ENCODE results near the gene TCAIM.

The TCAIM gene

GRCh38 chr3:44421280-44421679 lies 82.7 kb downstream of the TCAIM start:
- no peak for TF ChIP-seq ZNF280D (tag by site-specific recombination; IDR thresholded peaks at IDR 0.05)
- no peak for TF ChIP-seq ZNF221 (tag by site-specific recombination; IDR thresholded peaks at IDR 0.05; ENCODE audit: borderline replicate concordance)
- no peak for TF ChIP-seq ZNF133 (tag by site-specific recombination; IDR thresholded peaks at IDR 0.05)
- TF ChIP-seq KLF7 (tag by site-specific recombination; IDR thresholded peaks at IDR 0.05; ENCODE audit: borderline replicate concordance), result no peak
- TF ChIP-seq OSR2 (tag by site-specific recombination; IDR thresholded peaks at IDR 0.05), result no peak
- no peak for TF ChIP-seq ZNF449 (tag by site-specific recombination; IDR thresholded peaks at IDR 0.05)
- no peak for TF ChIP-seq ZNF23 (tag by site-specific recombination; IDR thresholded peaks at IDR 0.05; ENCODE audit: borderline replicate concordance)
- TF ChIP-seq ZNF610 (tag by site-specific recombination; IDR thresholded peaks at IDR 0.05; ENCODE audit: borderline replicate concordance), result no peak
- TF ChIP-seq ZSCAN30 (tag by site-specific recombination; IDR thresholded peaks at IDR 0.05), result no peak
- no peak for TF ChIP-seq HIC1 (tag by site-specific recombination; IDR thresholded peaks at IDR 0.05)
- no peak for TF ChIP-seq ZNF560 (tag by site-specific recombination; IDR thresholded peaks at IDR 0.05; ENCODE audit: borderline replicate concordance)
- TF ChIP-seq ZNF366 (tag by site-specific recombination; conservative IDR thresholded peaks at IDR 0.05), result no peak
- no peak for TF ChIP-seq ZNF596 (tag by site-specific recombination; IDR thresholded peaks at IDR 0.05)
- no peak for TF ChIP-seq ZNF416 (tag by site-specific recombination; IDR thresholded peaks at IDR 0.05)
- TF ChIP-seq ZNF354C (tag by site-specific recombination; IDR thresholded peaks at IDR 0.05; ENCODE audit: borderline replicate concordance, low read depth), result no peak
- TF ChIP-seq ZNF426 (tag by site-specific recombination; IDR thresholded peaks at IDR 0.05), result no peak
- CTCF ChIA-PET, result no interaction called here
- Histone ChIP-seq H3K36me3 (ENCODE audit: control insufficient read depth in 2 of 2, insufficient read depth in 1 of 2, low read length in 2 of 2) (no peaks in the 10 kb centered on the region), H3K27ac (ENCODE audit: extremely low read depth, low read depth, low read length) (no peak overlapping the region), H3K4me3 (ENCODE audit: low read depth, low read length) (no peak overlapping the region), H3K4me1 (ENCODE audit: control insufficient read depth, insufficient read depth, low read length) (no peaks in the 10 kb centered on the region), H3K9me3 (ENCODE audit: control insufficient read depth, insufficient read depth, low read depth, low read length) (no peaks in the 10 kb centered on the region)
- POLR2A ChIA-PET, result no interaction called here

GRCh38 chr3:44424758-44425157 lies 86.2 kb downstream of the TCAIM start:
- no peaks in the 10 kb centered on the region for H3K9me3 ChIP-seq (ENCODE audit: control insufficient read depth, insufficient read depth, low read depth, low read length)
- no peaks in the 10 kb centered on the region for H3K36me3 ChIP-seq (ENCODE audit: control insufficient read depth in 2 of 2, insufficient read depth in 1 of 2, low read length in 2 of 2)
- TF ChIP-seq ZNF391 (tag by site-specific recombination; IDR thresholded peaks at IDR 0.05; ENCODE audit: borderline replicate concordance, low read depth), result no peak
- no peak for TF ChIP-seq MZF1 (tag by site-specific recombination; IDR thresholded peaks at IDR 0.05; ENCODE audit: borderline replicate concordance)
- no peak for TF ChIP-seq ZNF580 (tag by site-specific recombination; IDR thresholded peaks at IDR 0.05)
- no peak for TF ChIP-seq ZSCAN18 (tag by site-specific recombination; IDR thresholded peaks at IDR 0.05)
- no peak overlapping the region for H3K4me3 ChIP-seq (ENCODE audit: low read depth, low read length)
- H3K4me1 ChIP-seq (ENCODE audit: control insufficient read depth, insufficient read depth, low read length), result no peaks in the 10 kb centered on the region
- H3K27ac ChIP-seq (ENCODE audit: extremely low read depth, low read depth, low read length), result no peak overlapping the region
- ChIA-PET CTCF (interaction anchor here (0.6 kb wide), 1 partner anchor 8 kb away, joined by 3 read pairs; no protein-coding TSS in a partner anchor), POLR2A (interaction anchor here (0.7 kb wide), 1 partner anchor 1488 kb away, joined by 3 read pairs; no protein-coding TSS in a partner anchor)

Measured in HEK293 (cell line).